Transverse colon (tissue), 4 donors: ENCODE measurements around the gene KCNE3. TPM values are rescaled to one million over a fixed set of nuclear protein-coding genes. Genes with fewer than 3 reads are reported as not detected.
A peak's percentile ranks its signal among the peaks of the same experiment; 100 is the strongest.

Experiments
- DNase-seq: peaks from one replicate; pipeline ENCODE4 v3.0.0-alpha.2; 2019
- H3K27ac ChIP-seq, 4 donors: fragments of 200-600 bp; sonication (generic); 2 replicates each; pipeline ENCODE4 v1.5.1; 2016 to 2018; ENCODE audit warnings: inconsistent platforms in 4 of 4
- H3K27me3 ChIP-seq: fragments of 200-600 bp; sonication (generic); 2 replicates; pipeline ENCODE4 v1.5.1; 2017; ENCODE audit warnings: inconsistent platforms
- H3K36me3 ChIP-seq, 4 donors: fragments of 200-600 bp; sonication (generic); 2 replicates each; pipeline ENCODE4 v1.5.1; 2017 to 2019; ENCODE audit warnings: inconsistent platforms in 4 of 4
- H3K4me1 ChIP-seq, 4 donors: fragments of 200-600 bp; sonication (generic); 2 replicates each; pipeline ENCODE4 v1.5.1; 2017 to 2020; ENCODE audit warnings: inconsistent platforms in 4 of 4
- H3K4me3 ChIP-seq, 4 donors: fragments of 200-600 bp; sonication (generic); 1 replicate in 1 of 4; 2 replicates in 3 of 4; pipeline versions ENCODE4 v1.5.1 to v1.6.1; 2017 to 2019; ENCODE audit warnings: inconsistent platforms in 4 of 4
- H3K9me3 ChIP-seq, 2 donors: fragments of 200-600 bp; sonication (generic); 2 replicates each; pipeline ENCODE4 v1.5.1; 2017 to 2019; ENCODE audit warnings: inconsistent platforms in 2 of 2
- EP300 ChIP-seq: sonication (generic); formaldehyde crosslinking; IDR thresholded peaks from one replicate; pipeline ENCODE4 v1.6.1; 2017; ENCODE audit warnings: antibody characterized with exemption, low read depth
- POLR2A ChIP-seq: fragments of 450-650 bp; IDR thresholded peaks from one replicate; pipeline ENCODE4 v1.6.1; 2016; ENCODE audit warnings: antibody characterized with exemption, mild to moderate bottlenecking, moderate library complexity
- POLR2AphosphoS5 ChIP-seq, 3 donors: sonication (generic); formaldehyde crosslinking; IDR thresholded peaks; one replicate each; pipeline ENCODE4 v1.6.1; 2016; ENCODE audit warnings: antibody characterized with exemption in 3 of 3
- WGBS, 2 donors: methylation state at CpG; one replicate each; pipeline ENCODE4 v1.1.5; 2018; ENCODE audit warnings: low coverage in 1 of 2; 5-methylcytosine and 5-hydroxymethylcytosine counted together
- in situ Hi-C, 4 donors: fragments of 200-750 bp; cut with MboI; loops; one replicate each; pipeline versions ENCODE4 v1.15.0 to v1.15.1; 2017; ENCODE audit warnings: low sequenced_read_pairs in 3 of 4, low pct_ligation_motif_present in 1 of 4, low pct_unique_long_range_greater_than_20kb in 1 of 4
- intact Hi-C: fragments of 100-400 bp; cut with DNase I; formaldehyde crosslinking; loops from one replicate; pipeline ENCODE4 v1.15.1; 2023; ENCODE audit warnings: low total_unique reads
- total RNA-seq, 4 donors: library from RNA; depleted of rRNA; stranded (reverse); fragments of >200 nt; gene quantifications; one replicate each; pipeline ENCODE4 v1.1.0, GENCODE V29; 2016
- TF ChIP-seq, protein P1 (sequence below), 5 experiments: fragments of 200-600 bp in 3 of 5; fragments of 450-650 bp in 2 of 5; sonication (generic) in 3 of 5; IDR thresholded peaks; 1 replicate in 2 of 5; 2 replicates in 3 of 5; pipeline ENCODE4 v1.5.1; 2016 to 2017; ENCODE audit warnings: antibody characterized with exemption in 5 of 5, inconsistent platforms in 3 of 5, mild to moderate bottlenecking in 2 of 5, moderate library complexity in 1 of 5

Gene KCNE3
- total RNA-seq, 4 donors from 2014 or later: 0.80 to 14.9 (median 6.8) TPM

DNA sequence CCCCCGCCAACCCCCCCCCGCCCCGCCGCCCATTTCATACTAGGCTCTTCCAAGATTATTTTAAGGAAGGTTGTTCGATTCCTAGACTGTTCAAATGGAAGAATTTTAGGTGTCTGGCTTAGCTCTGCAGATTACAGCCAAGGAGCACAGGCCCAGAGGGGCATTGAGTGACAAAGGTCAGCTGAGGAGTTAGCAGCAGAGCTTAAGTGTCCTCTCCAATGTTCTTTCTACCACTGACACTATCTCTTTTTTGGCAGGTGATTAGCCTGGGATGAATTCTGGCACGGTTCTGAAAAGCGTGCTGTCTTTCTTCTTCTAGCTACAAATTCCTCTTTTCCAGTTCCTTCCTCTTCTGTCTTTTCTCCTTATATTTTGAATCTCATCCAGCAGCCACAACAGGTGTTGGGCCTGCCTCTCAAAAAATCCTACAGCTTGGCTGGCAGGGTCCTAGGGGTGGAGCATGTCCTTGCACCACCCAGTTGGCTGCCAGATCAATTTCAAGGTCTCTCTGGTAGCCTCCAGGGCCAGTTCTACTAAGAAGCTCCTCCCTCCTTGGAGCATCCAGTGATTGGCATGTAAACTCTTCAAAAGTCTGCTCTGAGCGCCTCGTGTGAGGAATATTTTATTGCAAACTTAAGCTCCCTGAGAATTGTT lies 23.0 kb downstream of the KCNE3 start:
- Histone ChIP-seq H3K27me3 (no peaks in the 10 kb centered on the region), H3K4me1 (peaks cover 16 to 35% (median 32%) of the 10 kb centered on the region in 4 donors), H3K9me3 (no peaks in the 10 kb centered on the region), H3K27ac (peak overlapping the region in 3 of 4 donors; percentile 13 to 78 (median 77)), H3K4me3 (no peak overlapping the region), H3K36me3 (no peaks in the 10 kb centered on the region)
- TF ChIP-seq POLR2A (no peak), POLR2AphosphoS5 (IDR thresholded peaks at IDR 0.05) (no peak), EP300 (no peak)
- TF ChIP-seq, protein P1, sequence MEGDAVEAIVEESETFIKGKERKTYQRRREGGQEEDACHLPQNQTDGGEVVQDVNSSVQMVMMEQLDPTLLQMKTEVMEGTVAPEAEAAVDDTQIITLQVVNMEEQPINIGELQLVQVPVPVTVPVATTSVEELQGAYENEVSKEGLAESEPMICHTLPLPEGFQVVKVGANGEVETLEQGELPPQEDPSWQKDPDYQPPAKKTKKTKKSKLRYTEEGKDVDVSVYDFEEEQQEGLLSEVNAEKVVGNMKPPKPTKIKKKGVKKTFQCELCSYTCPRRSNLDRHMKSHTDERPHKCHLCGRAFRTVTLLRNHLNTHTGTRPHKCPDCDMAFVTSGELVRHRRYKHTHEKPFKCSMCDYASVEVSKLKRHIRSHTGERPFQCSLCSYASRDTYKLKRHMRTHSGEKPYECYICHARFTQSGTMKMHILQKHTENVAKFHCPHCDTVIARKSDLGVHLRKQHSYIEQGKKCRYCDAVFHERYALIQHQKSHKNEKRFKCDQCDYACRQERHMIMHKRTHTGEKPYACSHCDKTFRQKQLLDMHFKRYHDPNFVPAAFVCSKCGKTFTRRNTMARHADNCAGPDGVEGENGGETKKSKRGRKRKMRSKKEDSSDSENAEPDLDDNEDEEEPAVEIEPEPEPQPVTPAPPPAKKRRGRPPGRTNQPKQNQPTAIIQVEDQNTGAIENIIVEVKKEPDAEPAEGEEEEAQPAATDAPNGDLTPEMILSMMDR (IDR thresholded peaks at IDR 0.05): no peak
- 56 to 70% methylated on average over 5 to 9 of the region's 9 CpGs for whole genome bisulfite sequencing, 2 donors
- DNase-seq: no peak
- intact Hi-C loops (no loop called here), in situ Hi-C loops (loop anchor here in 2 of 4 donors (10.0 kb wide), 3 partner anchors 49 to 189 kb away; partner anchors contain the start of gene PGM2L1 (in 1 of the 2))

DNA sequence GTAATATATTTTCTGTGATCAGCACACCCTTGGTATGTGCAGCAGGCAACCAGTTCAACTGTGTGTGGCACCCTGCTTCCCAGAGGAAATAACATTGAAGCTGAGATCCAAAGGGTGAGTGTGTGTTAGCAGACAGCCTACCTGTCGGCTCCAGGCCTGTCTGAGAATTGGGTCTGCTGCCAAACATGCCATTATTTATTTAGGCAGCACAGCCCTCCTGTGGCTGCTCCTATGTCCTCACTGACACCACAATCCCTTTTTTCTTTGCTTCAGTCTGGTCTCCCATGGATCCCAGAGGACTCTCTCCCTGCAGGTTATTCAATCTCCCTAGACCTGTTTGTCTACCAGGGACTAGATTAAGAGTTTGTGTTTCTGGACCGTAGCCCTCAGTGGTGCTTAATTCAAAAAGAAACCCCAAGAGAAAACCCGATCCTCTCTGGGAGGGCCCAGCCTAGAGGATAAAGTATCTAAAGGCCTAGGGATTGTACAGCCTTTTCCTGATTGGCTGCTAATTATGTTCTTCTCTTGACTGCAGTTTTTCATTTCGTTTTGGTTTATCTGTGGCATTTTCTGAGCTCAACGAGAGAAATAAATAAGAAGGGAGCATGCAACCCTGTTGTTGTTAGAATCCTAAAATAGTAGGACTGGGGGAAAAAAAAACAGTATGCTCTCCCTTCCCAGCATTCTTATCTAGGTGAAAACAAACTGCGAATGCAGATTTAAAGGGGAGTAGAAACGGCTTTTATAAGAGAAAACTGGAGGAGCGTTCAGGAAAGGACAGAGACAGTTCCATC lies 24.1 kb downstream of the KCNE3 start:
- 35 to 44% methylated on average over 7 to 8 of the region's 8 CpGs for WGBS, 2 donors
- intact Hi-C loops (no loop called here), in situ Hi-C loops (loop anchor here in 2 of 4 donors (10.0 kb wide), 3 partner anchors 48 to 188 kb away; partner anchors contain the start of gene PGM2L1 (in 1 of the 2))
- no peaks in the 10 kb centered on the region for H3K36me3 ChIP-seq
- H3K4me1 ChIP-seq: peaks cover 16 to 32% (median 31%) of the 10 kb centered on the region in 4 donors
- no peak overlapping the region for H3K4me3 ChIP-seq
- H3K9me3 ChIP-seq: no peaks in the 10 kb centered on the region
- peak overlapping the region; percentile 74 to 78 (median 77) for H3K27ac ChIP-seq
- DNase-seq: peak; percentile 55
- TF ChIP-seq POLR2AphosphoS5 (IDR thresholded peaks at IDR 0.05): no peak
- TF ChIP-seq, protein P1 (IDR thresholded peaks at IDR 0.05): peak in 3 of 5 experiments; percentile 15 to 34 (median 24)
- no peaks in the 10 kb centered on the region for H3K27me3 ChIP-seq

DNA sequence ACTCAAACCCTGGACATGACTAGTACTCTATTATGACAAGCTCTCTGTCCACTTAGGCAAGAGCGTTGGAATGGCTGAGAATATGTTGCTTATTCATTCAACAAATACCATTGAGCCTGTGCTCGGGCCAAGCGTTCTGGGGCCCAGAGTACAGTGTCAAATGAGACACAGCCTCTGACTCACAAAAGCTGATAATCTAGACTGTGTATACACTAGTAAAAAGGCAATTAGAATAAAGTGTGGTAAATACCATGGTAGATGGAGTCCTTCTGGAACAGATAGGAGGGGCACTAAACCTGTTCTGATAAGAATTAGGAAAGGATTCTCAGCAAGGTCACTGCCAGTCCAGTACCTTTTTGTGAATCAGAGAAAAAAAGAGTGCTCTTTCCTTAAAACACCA lies 24.7 kb downstream of the KCNE3 start:
- Histone ChIP-seq H3K9me3 (no peaks in the 10 kb centered on the region), H3K36me3 (no peaks in the 10 kb centered on the region), H3K27ac (peak overlapping the region; percentile 74 to 78 (median 77)), H3K4me3 (no peak overlapping the region), H3K4me1 (peaks cover 16 to 37% (median 33%) of the 10 kb centered on the region in 4 donors), H3K27me3 (no peaks in the 10 kb centered on the region)
- DNase-seq: no peak
- TF ChIP-seq EP300: no peak
- TF ChIP-seq POLR2AphosphoS5 (IDR thresholded peaks at IDR 0.05): peak in 2 of 3 donors; percentile 8 to 23
- in situ Hi-C loops: loop anchor here in 2 of 4 donors (10.0 kb wide), 3 partner anchors 48 to 188 kb away; partner anchors contain the start of gene PGM2L1 (in 1 of the 2)
- 23 to 44% methylated on average over 2 to 3 of the region's 3 CpGs for WGBS, 2 donors
- intact Hi-C loops: no loop called here

DNA sequence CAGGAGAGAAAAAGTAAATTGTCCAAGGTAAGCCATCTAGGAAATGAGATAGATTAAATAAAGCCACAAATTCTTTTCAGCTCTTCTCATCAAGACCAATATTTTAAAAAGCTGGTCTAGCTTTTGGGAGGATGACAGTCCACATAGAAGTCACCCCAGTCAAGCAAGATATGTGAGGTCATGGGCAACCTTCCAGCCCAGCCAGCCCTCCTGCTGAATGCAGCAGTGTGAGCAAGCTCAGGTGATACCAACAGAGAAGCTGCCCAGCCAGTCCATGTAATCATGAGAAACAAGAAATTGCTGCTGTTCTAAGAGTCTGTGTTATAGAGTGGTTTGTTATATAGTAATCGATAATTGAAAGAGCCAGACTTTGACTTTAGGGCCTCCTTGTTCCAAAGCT lies 28.7 kb downstream of the KCNE3 start:
- TF ChIP-seq POLR2A (no peak), EP300 (no peak), POLR2AphosphoS5 (IDR thresholded peaks at IDR 0.05) (no peak)
- TF ChIP-seq, protein P1 (IDR thresholded peaks at IDR 0.05): no peak
- no peak overlapping the region for H3K4me3 ChIP-seq
- WGBS, 2 donors: 96 to 100% methylated on average over 1 of the region's 1 CpG
- H3K9me3 ChIP-seq: no peaks in the 10 kb centered on the region
- DNase-seq: no peak
- peaks cover 12 to 54% (median 34%) of the 10 kb centered on the region in 4 donors for H3K4me1 ChIP-seq
- intact Hi-C loops (no loop called here), in situ Hi-C loops (no loop called here)
- no peak overlapping the region for H3K27ac ChIP-seq
- H3K36me3 ChIP-seq: no peaks in the 10 kb centered on the region
- H3K27me3 ChIP-seq: no peaks in the 10 kb centered on the region
